SU-DHL-6 (cell line): ENCODE measurements around the gene WDR18.

Experiments used
- H2AFZ ChIP-seq: fragments of 200-600 bp; sonication (generic); 2 replicates; pipeline ENCODE4 v1.6.1; 2014; ENCODE audit warnings: low read depth, mild to moderate bottlenecking, moderate library complexity, mixed read lengths, antibody characterized with exemption, low read length; ENCODE audit not compliant: severe bottlenecking
- H3F3A ChIP-seq: fragments of 200-600 bp; shearing (Covaris generic); 2 replicates; pipeline ENCODE4 v1.6.0; 2016; ENCODE audit warnings: antibody characterized with exemption, mild to moderate bottlenecking; ENCODE audit not compliant: insufficient read depth
- H3K27ac ChIP-seq: fragments of 200-600 bp; sonication (generic); 2 replicates; pipeline ENCODE4 v1.5.1; 2016; ENCODE audit warnings: low read depth, mild to moderate bottlenecking, low read length, moderate library complexity, mixed read lengths
- H3K27me3 ChIP-seq: fragments of 200-600 bp; sonication (generic), shearing (Covaris generic); 2 replicates; pipeline ENCODE4 v1.6.0; 2014; ENCODE audit warnings: mild to moderate bottlenecking, low read length
- H3K36me3 ChIP-seq: fragments of 200-600 bp; sonication (generic); 2 replicates; pipeline ENCODE4 v1.6.1; 2014; ENCODE audit warnings: mild to moderate bottlenecking, low read length, mixed read lengths
- H3K4me2 ChIP-seq: fragments of 300-600, 200-600 bp; shearing (Covaris generic), sonication (generic); 2 replicates; pipeline ENCODE4 v1.6.0; 2014; ENCODE audit warnings: low read length, low read depth, mild to moderate bottlenecking; ENCODE audit not compliant: poor library complexity, severe bottlenecking
- H3K4me3 ChIP-seq: fragments of 200-600 bp; sonication (generic); 2 replicates; pipeline ENCODE4 v1.5.1; 2014; ENCODE audit warnings: antibody characterized with exemption, low read length, mild to moderate bottlenecking, mixed read lengths; ENCODE audit not compliant: insufficient read depth, poor library complexity, severe bottlenecking
- H3K79me2 ChIP-seq: fragments of 200-600 bp; sonication (generic); 2 replicates; pipeline ENCODE4 v1.6.1; 2014; ENCODE audit warnings: mild to moderate bottlenecking, low read length, moderate library complexity; ENCODE audit not compliant: insufficient read depth
- H3K9ac ChIP-seq: fragments of 200-600 bp; sonication (generic); 2 replicates; pipeline ENCODE4 v1.7.0; 2014; ENCODE audit warnings: mild to moderate bottlenecking, low read length
- H3K9me2 ChIP-seq: fragments of 200-600 bp; sonication (generic); replicated peaks from 2 replicates; pipeline ENCODE4 v1.6.1; 2014; ENCODE audit warnings: low read length; ENCODE audit not compliant: insufficient read depth
- H3K9me3 ChIP-seq: fragments of 200-600 bp; sonication (generic); 2 replicates; pipeline ENCODE4 v1.6.1; 2014; ENCODE audit warnings: low read length, mixed read lengths; ENCODE audit not compliant: insufficient read depth
- H4K20me1 ChIP-seq: fragments of 200-600 bp; sonication (generic); 2 replicates; pipeline ENCODE4 v1.6.1; 2014; ENCODE audit warnings: low read depth, mild to moderate bottlenecking, antibody characterized with exemption, low read length, moderate library complexity, mixed read lengths
- CTCF ChIP-seq: fragments of 200-600 bp; sonication (generic); IDR thresholded peaks from one replicate; pipeline ENCODE4 v1.5.1; 2017; ENCODE audit warnings: antibody characterized with exemption, mild to moderate bottlenecking, low read length, moderate library complexity; ENCODE audit not compliant: insufficient read depth, poor library complexity, severe bottlenecking
- EZH2phosphoT487 ChIP-seq: fragments of 200-600 bp; sonication (generic), shearing (Covaris generic); conservative IDR thresholded peaks from 2 replicates; pipeline ENCODE4 v1.6.1; 2018; ENCODE audit warnings: mild to moderate bottlenecking, antibody characterized with exemption, low read length, moderate library complexity, mixed read lengths

Gene WDR18

GRCh38 chr19:972281-972680, 11.9 kb upstream of the WDR18 start:
- Histone ChIP-seq H3K36me3 (no peaks in the 10 kb centered on the region), H3K9me2 (no peaks in the 10 kb centered on the region), H3K9ac (no peak overlapping the region), H3K9me3 (peaks cover 6% of the 10 kb centered on the region; the same call in 1 of the 2 replicates), H3K4me2 (no peak overlapping the region), H3K79me2 (no peaks in the 10 kb centered on the region), H3K27me3 (no peaks in the 10 kb centered on the region), H3K27ac (no peak overlapping the region), H2AFZ (no peak overlapping the region), H3K4me3 (no peak overlapping the region), H4K20me1 (no peaks in the 10 kb centered on the region), H3F3A (no peaks in the 10 kb centered on the region)
- TF ChIP-seq CTCF (no peak), EZH2phosphoT487 (no peak)

GRCh38 chr19:973726-974563, 10.2 kb upstream of the WDR18 start:
- no peaks in the 10 kb centered on the region for H3K9me2 ChIP-seq
- H3K9ac ChIP-seq, result no peak overlapping the region
- no peak overlapping the region for H3K4me3 ChIP-seq
- H4K20me1 ChIP-seq, result no peaks in the 10 kb centered on the region
- H2AFZ ChIP-seq, result no peak overlapping the region
- H3K79me2 ChIP-seq, result no peaks in the 10 kb centered on the region
- peaks cover 6% of the 10 kb centered on the region; the same call in 1 of the 2 replicates for H3K9me3 ChIP-seq
- H3K36me3 ChIP-seq, result no peaks in the 10 kb centered on the region
- H3K27ac ChIP-seq, result no peak overlapping the region
- no peaks in the 10 kb centered on the region for H3F3A ChIP-seq
- no peak overlapping the region for H3K4me2 ChIP-seq
- no peak for TF ChIP-seq CTCF
- no peak for TF ChIP-seq EZH2phosphoT487
- no peaks in the 10 kb centered on the region for H3K27me3 ChIP-seq

- no peaks in the 10 kb centered on the region for H3K27me3 ChIP-seq
- H3K9me2 ChIP-seq, result no peaks in the 10 kb centered on the region
- no peaks in the 10 kb centered on the region for H3F3A ChIP-seq
- H2AFZ ChIP-seq, result no peak overlapping the region
- H3K9me3 ChIP-seq, result peaks cover 6% of the 10 kb centered on the region; the same call in 1 of the 2 replicates
- H3K9ac ChIP-seq, result no peak overlapping the region
- H3K36me3 ChIP-seq, result no peaks in the 10 kb centered on the region
- no peaks in the 10 kb centered on the region for H3K79me2 ChIP-seq
- H3K4me3 ChIP-seq, result no peak overlapping the region
- H4K20me1 ChIP-seq, result no peaks in the 10 kb centered on the region
- no peak overlapping the region for H3K27ac ChIP-seq
- no peak overlapping the region for H3K4me2 ChIP-seq
- no peak for TF ChIP-seq EZH2phosphoT487
- TF ChIP-seq CTCF, result no peak
Measured at GRCh38 chr19:974564-975257, 9.4 kb upstream of the WDR18 start.
